Testis (tissue), 2 donors: ENCODE results near the gene SF3B5.

Source experiments
- CTCF ChIP-seq, 3 experiments: fragments of 450-650 bp in 2 of 3; fragments of 200-600 bp in 1 of 3; sonication (generic) in 1 of 3; IDR thresholded peaks; one replicate each; pipeline ENCODE4 v1.5.1; 2016 to 2019; ENCODE audit warnings: antibody characterized with exemption in 3 of 3, mild to moderate bottlenecking in 2 of 3, moderate library complexity in 1 of 3
- POLR2A ChIP-seq: fragments of 450-650 bp; IDR thresholded peaks from one replicate; pipeline ENCODE4 v1.6.1; 2017; ENCODE audit warnings: antibody characterized with exemption, mild to moderate bottlenecking, moderate library complexity

DNA sequence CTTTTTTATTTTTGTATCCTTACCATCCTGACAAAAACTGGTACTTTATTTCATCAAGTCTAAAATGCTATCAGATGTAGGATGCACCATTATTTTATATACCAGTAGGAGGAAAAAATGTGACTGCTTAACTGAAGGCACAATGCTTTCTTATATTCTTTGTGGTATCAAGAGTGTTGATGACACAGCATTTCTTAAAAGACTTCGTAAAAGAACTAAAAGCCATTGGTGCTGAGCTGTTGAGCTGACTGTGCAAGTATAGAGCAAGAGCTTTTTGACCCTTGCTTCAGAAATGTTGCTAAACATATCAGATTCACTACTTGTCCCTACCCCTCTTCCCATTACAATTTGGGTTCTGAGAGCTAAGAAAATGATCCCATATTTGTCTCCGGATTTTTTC, 17.5 kb downstream of the SF3B5 start:
- TF ChIP-seq CTCF (IDR thresholded peaks at IDR 0.05) (no peak), POLR2A (no peak)
